Measurements from ENCODE around the gene GIT1. TPM values are rescaled to one million over a fixed set of nuclear protein-coding genes. Genes with fewer than 3 reads are reported as not detected.

GIT1 gene
- total and polyA plus RNA-seq, 2 donors (not counting 3 experiments of a cell fraction or from before 2014, with no cell fraction given): 75.5 to 92.5 TPM

GRCh38 chr17:29617481-29618271 lies 28.2 kb upstream of the GIT1 start:
- Histone ChIP-seq H2AFZ (ENCODE audit: low read depth, low read length) (peak overlapping the region; percentile 69), H3K79me2 (ENCODE audit: control insufficient read depth, insufficient read depth, low read length) (no peaks in the 10 kb centered on the region), H3K4me2 (ENCODE audit: insufficient read depth, low read length) (peak overlapping the region; percentile 43), H3K9ac (replicated peaks; ENCODE audit: extremely low read depth, insufficient read depth, low read length) (peak overlapping the region; percentile 33), H3K4me1 (ENCODE audit: control insufficient read depth, extremely low read depth, insufficient read depth, low read length) (peaks cover 34% of the 10 kb centered on the region), H3K4me3 (replicated peaks in 1 of 3; ENCODE audit: insufficient read depth in 1 of 3, low read depth in 1 of 3, low read length in 3 of 3) (peak overlapping the region in 2 of 3 experiments; percentile 2 to 7), H4K20me1 (replicated peaks; ENCODE audit: control insufficient read depth, extremely low read depth, insufficient read depth, low read length) (no peaks in the 10 kb centered on the region), H3K9me3 (replicated peaks; ENCODE audit: control insufficient read depth, insufficient read depth, low read length) (no peaks in the 10 kb centered on the region), H3K9me1 (replicated peaks; ENCODE audit: control insufficient read depth, extremely low read depth, insufficient read depth, low read length) (no peaks in the 10 kb centered on the region), H3K27ac (ENCODE audit: insufficient read depth, low read depth, low read length) (no peak overlapping the region), H3K27me3 (ENCODE audit: control insufficient read depth in 2 of 2, insufficient read depth in 2 of 2, low read length in 2 of 2) (no peaks in the 10 kb centered on the region), H3K36me3 (ENCODE audit: control insufficient read depth in 2 of 2, extremely low read depth in 1 of 2, insufficient read depth in 2 of 2, low read length in 2 of 2) (no peaks in the 10 kb centered on the region)
- peak; percentile 82 to 87 for TF ChIP-seq CTCF (IDR thresholded peaks at IDR 0.05; ENCODE audit: extremely low read depth in 1 of 2, insufficient read depth in 1 of 2, low read depth in 1 of 2, low read length in 2 of 2)
- TF ChIP-seq POLR2A (IDR thresholded peaks at IDR 0.05; ENCODE audit: low read depth, low read length): no peak
- peak; percentile 31 for TF ChIP-seq EZH2 (IDR thresholded peaks at IDR 0.05; ENCODE audit: borderline replicate concordance, low read depth, low read length, severe bottlenecking)
- TF ChIP-seq JUN (IDR thresholded peaks at IDR 0.05; ENCODE audit: borderline replicate concordance, insufficient read depth, insufficient read length, low read depth): no peak
- TF ChIP-seq MYC (IDR thresholded peaks at IDR 0.05; ENCODE audit: low read depth, low read length): no peak
- no peak for TF ChIP-seq GATA2 (IDR thresholded peaks at IDR 0.05; ENCODE audit: insufficient read depth, insufficient read length, low read depth, low read length)
- TF ChIP-seq POLR2AphosphoS5 (IDR thresholded peaks at IDR 0.05; ENCODE audit: insufficient read depth, low read depth, low read length): peak; percentile 53
- no peak for TF ChIP-seq FOS (IDR thresholded peaks at IDR 0.05; ENCODE audit: borderline replicate concordance, insufficient read depth, low read length)
- no peak for TF ChIP-seq MAX (IDR thresholded peaks at IDR 0.05; ENCODE audit: insufficient read depth, insufficient read length)
- ChIA-PET CTCF (interaction anchor here (0.6 to 6.9 kb wide), 53 partner anchors 10 to 488 kb away, joined by 3 to 120 read pairs (median 5); partner anchors contain the start of genes ABHD15, ANKRD13B, SSH2 and TP53I13), POLR2A (interaction anchor here (0.6 to 1.0 kb wide), 2 partner anchors 37 to 162 kb away, joined by 3 read pairs; no protein-coding TSS in a partner anchor)
- BruUV-seq (replicated peaks): no TSS peak
- intact Hi-C loops (cut with micrococcal nuclease) (loop anchor here (1.0 to 5.0 kb wide), 4 partner anchors 23 to 314 kb away; partner anchors contain the start of genes ABHD15 and TP53I13), dilution Hi-C loops (cut with MboI; ENCODE audit: extremely low pct_ligation_motif_present, low sequenced_read_pairs) (no loop called here)
- FAIRE-seq: peak; percentile 82
- peak; percentile 62 for DNase-seq (ENCODE audit: low read depth, low spot score)
